Measurements from ENCODE around the gene CNTNAP2. TPM values are rescaled to one million over a fixed set of nuclear protein-coding genes. Genes with fewer than 3 reads are reported as not detected.
"Not testable (repeated sequence)": the region's sequence is repeated elsewhere in the genome, so short reads cannot be mapped to it uniquely, and the experiment has no call there.

CNTNAP2 gene
- total RNA-seq, 2 donors from 2014 or later = 3.5 to 4.0 TPM

DNA sequence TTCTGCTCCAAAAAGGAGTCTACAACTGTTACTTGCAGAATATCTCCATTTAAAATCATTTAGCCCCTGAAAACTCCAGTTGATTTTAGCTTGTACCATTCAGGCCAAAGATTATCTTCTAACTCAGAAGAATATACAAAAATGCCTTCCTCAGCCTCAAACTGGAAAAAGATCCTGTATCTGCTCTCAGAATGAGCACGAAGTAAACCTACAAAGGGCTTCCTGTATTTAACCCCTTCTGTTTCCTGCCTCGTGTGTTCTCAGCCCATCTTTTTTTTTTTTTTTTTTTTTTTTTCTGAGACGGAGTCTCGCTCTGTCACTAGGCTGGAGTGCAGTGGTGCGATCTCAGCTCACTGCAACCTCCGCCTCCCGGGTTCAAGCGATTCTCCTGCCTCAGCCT, 2334.9 kb downstream of the CNTNAP2 start:
- ATAC-seq; DNase-seq; intact Hi-C loops (cut with DNase I, micrococcal nuclease): not testable (repeated sequence)

DNA sequence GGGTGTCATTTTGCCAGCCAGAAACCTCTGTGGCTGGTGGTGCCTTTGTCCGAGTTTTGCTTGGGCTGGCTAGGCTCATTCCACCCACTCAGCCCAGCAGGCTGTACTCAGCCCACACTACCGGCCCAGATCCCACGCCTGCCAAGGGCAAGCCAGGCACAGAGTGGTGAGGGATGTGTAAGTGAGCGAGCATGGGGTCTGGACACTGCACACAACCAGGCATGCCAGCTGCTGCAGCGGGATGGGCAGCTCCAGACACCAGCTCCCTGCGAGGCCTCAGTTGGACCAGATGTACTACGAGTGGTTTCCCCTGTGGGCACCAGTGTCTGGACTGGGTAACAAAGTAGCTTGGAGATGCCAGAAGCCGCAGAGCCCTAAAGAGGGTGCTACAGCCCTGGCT, 2339.8 kb downstream of the CNTNAP2 start:
- ATAC-seq = no peak
- DNase-seq = no peak
- intact Hi-C loops (cut with DNase I, micrococcal nuclease) = no loop called here

DNA sequence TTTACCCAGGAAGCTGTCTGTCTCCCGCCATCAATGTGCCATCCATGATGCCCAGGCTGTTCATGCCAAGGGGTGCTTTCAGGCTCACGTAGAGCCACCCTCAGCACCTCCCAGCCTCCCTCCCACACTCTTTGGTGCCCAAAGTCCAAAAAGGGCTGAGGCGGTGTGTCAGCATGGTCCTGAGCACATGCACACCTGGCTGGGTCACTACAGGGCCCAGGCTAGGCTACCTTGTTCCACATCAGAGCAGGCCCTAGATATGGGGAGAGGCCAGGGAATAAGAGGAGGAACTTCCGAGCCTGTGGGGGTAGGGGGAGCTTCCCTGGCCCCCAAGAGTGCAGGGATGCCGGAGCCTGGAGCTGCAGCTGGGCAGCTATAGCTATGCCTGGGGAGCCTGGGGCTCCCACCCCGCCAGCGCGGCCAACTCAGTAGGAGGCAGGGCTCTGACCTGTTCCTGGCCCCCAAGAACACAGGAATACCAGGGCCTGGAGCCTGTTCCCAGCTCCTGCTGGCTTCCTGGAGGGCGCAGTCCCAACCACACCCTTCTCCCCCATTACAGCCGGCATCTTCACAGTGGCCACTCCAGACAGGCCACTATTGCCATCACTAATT, 2340.8 kb downstream of the CNTNAP2 start:
- intact Hi-C loops (cut with DNase I, micrococcal nuclease) = no loop called here
- no peak for ATAC-seq
- DNase-seq = no peak

DNA sequence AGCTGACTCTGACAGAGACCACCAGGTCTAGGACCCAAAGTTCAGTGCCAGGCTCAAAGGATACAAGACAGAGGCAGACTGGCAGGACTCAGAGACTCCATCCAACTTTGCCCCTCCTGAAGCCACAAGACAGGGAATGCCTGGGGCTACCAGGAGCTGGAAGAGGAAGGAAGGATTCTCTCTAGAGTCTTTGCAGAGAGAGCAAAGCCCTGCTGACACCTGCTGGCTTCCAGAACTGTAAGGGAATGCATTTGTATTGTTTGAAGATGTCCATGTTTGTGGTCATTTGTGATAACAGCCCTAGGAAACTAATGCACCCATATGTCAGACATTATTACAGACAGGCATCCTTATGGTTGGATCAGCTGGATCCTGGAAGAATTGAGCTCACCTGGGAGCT, 2341.7 kb downstream of the CNTNAP2 start:
- DNase-seq (no peak), ATAC-seq (peak; percentile 52)
- intact Hi-C loops (cut with DNase I, micrococcal nuclease) = no loop called here

DNA sequence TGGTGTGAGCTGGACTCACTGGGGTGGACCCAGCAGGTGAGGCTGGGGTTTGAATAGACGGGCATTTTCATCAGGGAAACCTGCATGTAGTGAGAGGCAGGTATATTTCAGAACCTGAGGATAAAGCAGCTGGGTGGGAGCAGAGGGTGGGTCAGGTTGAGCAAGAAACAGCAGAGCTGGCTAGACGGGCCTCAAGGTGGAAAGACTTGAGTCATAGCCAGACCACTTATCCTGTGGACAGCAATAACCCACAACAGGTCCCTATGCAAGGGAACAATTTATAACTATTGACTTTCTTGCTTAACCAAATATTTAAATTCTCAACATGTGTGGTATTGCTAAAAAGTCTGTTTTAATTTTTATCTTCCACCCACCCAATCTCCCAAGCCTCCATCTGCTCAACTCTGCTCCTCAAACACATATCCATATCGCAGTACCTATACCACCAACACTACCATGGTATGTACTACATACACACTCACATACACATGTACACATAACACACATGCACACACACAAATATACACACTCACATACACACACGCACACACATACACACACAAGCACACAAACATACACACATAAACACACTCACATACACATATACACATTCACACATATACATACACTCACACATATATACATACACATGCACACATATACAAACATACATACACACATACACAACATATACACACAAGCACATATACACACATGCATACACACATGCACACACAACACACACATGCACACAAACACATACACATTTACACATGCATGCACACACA, 2345.0 kb downstream of the CNTNAP2 start:
- no peak for DNase-seq
- ATAC-seq = no peak
- intact Hi-C loops (cut with DNase I, micrococcal nuclease) = no loop called here

DNA sequence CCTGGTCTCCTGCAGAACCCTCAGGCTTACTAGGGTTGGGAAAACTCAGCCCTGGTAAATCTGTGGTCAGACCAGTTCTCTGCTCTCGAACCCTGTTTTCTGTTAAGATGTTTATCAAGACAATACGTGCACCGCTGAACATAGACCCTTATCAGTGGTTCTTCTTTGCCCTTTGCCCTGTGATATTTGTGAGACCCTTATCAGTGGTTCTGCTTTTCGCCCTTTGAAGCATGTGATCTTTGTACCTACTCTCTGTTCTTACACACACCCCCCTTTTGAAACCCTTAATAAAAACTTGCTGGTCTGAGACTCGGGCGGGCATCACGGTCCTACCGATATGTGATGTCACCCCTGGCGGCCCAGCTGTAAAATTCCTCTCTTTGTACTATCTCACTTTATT, 2346.2 kb downstream of the CNTNAP2 start:
- not testable (repeated sequence) for DNase-seq

DNA sequence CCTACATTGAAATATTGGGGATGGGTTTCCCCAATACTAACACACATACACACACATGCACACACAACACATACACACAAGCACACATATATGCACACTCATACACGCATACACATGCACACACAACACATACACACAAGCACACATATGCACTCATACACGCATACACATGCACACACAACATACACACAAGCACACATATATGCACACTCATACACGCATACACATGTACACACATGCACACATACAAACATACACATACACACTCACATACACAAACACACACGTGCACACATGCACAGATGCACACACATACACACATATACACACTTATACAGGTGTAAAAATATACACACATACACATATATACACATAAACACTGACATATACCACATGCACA, 2346.6 kb downstream of the CNTNAP2 start:
- intact Hi-C loops (cut with DNase I, micrococcal nuclease) = no loop called here
- ATAC-seq = no peak
- no peak for DNase-seq

More for the DNA sequence above, 2346.2 kb downstream of the CNTNAP2 start:
- ATAC-seq; intact Hi-C loops (cut with DNase I, micrococcal nuclease): not testable (repeated sequence)

DNA sequence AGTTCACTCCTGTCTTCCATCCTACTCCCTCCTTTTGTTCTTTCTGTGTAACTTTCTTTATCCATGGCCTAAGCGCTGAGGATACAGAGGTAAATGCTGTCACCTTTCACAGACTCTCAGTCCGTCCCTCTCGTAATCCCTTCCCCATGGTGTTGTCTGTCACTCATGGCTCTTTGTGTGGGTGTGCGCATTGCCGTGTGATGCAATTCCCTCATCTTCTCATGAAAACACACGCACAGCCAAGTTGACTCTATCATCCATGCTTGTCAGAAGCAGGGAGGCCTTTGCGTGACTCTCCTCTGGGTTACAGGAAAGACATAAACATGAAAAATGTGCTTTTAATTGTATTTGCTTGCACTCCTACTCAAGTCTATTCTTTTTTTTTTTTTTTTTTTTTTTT, 2348.3 kb downstream of the CNTNAP2 start:
- intact Hi-C loops (cut with DNase I, micrococcal nuclease) = no loop called here
- ATAC-seq (no peak), DNase-seq (no peak)

DNA sequence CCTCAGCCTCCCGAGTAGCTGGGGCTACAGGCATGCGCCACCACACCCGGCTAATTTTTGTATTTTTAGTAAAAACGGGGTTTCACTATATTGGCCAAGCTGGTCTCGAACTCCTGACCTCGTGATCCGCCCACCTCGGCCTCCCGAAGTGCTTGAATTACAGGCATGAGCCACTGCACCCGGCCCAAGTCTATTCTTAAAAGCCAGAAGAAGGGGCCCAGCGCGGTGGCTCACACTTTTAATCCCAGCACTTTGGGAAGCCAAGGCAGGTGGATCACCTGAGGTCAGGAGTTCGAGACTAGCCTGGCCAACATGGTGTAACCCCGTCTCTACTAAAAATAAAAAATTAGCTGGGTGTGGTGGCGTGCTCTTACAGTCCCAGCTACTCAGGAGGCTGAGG, 2348.8 kb downstream of the CNTNAP2 start:
- intact Hi-C loops (cut with DNase I, micrococcal nuclease); ATAC-seq; DNase-seq: not testable (repeated sequence)

DNA sequence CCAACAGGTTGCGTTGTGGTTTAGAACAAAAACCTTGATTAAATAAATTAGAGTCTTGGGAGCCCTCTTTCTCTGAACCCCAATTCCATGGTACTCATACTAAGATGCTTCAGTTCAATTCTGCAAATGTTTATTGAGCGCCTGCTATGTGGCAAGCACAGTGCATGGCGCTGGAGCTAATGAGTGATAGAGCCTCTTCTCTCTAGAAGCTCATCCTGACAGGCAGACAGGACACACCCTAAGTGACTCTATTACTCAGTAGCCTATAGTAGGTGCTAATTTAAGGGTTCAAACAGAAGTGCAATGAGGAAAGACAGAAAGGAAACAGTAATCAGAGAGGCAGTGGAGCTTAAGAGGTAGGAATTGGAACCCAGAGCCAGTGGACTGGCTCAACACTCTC, 2349.5 kb downstream of the CNTNAP2 start:
- DNase-seq = no peak
- intact Hi-C loops (cut with DNase I, micrococcal nuclease) = no loop called here
- ATAC-seq = no peak

DNA sequence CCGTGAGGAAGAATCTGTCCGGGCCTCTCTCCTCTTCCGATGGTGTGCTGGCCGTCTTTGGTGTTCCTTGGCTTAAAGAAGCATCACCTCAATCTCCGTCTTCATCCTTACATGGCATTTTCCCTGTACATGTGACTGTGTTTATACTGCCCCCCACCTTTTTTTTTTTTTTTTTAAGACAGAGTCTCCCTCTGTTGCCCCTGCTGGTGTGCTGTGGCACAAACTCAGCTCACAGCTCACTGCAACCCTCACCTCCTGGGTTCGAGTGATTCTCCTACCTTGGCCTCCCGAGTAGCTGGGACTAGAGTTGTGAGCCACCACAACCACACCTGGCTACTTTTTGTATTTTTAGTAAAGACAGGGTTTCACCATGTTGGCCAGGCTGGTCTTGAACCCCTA, 2352.1 kb downstream of the CNTNAP2 start:
- ATAC-seq (no peak), DNase-seq (no peak)
- intact Hi-C loops (cut with DNase I, micrococcal nuclease) = no loop called here

Small RNAs within 50 kb of the gene (microRNA-seq; reads per million reads assigned to microRNA genes)
- gene MIR548F4 = 0 reads per million in 2 donors

Data from left colon (tissue), 2 donors.